ENCODE results near the gene MAGEB10. TPM values are rescaled to one million over a fixed set of nuclear protein-coding genes. Genes with fewer than 3 reads are reported as not detected.

Gene MAGEB10
- total RNA-seq, 1 donor from 2014 or later: not detected

GRCh38 chrX:27840881-27841280 lies 33.1 kb downstream of the MAGEB10 start:
- ATAC-seq (no peak), DNase-seq (no peak)
- Histone ChIP-seq H3K9me3 (no peaks in the 10 kb centered on the region), H3K27me3 (no peaks in the 10 kb centered on the region), H3K4me1 (no peaks in the 10 kb centered on the region), H3K27ac (no peak overlapping the region), H3K4me3 (no peak overlapping the region), H3K36me3 (no peaks in the 10 kb centered on the region)
- intact Hi-C loops (cut with DNase I): no loop called here
- TF ChIP-seq CTCF (IDR thresholded peaks at IDR 0.05): no peak

- no peak for ATAC-seq
- H3K4me1 ChIP-seq: no peaks in the 10 kb centered on the region
- no peak for TF ChIP-seq CTCF (IDR thresholded peaks at IDR 0.05)
- H3K9me3 ChIP-seq: no peaks in the 10 kb centered on the region
- H3K27ac ChIP-seq: no peak overlapping the region
- H3K36me3 ChIP-seq: no peaks in the 10 kb centered on the region
- no peaks in the 10 kb centered on the region for H3K27me3 ChIP-seq
- DNase-seq: no peak
- H3K4me3 ChIP-seq: no peak overlapping the region
- intact Hi-C loops (cut with DNase I): no loop called here
These were observed 35.1 kb downstream of the MAGEB10 start for GRCh38 chrX:27842859-27843258.

- Histone ChIP-seq H3K36me3 (no peaks in the 10 kb centered on the region), H3K4me3 (no peak overlapping the region), H3K27me3 (no peaks in the 10 kb centered on the region), H3K4me1 (no peaks in the 10 kb centered on the region), H3K27ac (no peak overlapping the region), H3K9me3 (no peaks in the 10 kb centered on the region)
- intact Hi-C loops (cut with DNase I): no loop called here
- ATAC-seq: no peak
- TF ChIP-seq CTCF (IDR thresholded peaks at IDR 0.05): no peak
- DNase-seq: no peak
These were observed 52.5 kb downstream of the MAGEB10 start for GRCh38 chrX:27860337-27860736.

GRCh38 chrX:27863809-27864208 lies 56.0 kb downstream of the MAGEB10 start:
- no peaks in the 10 kb centered on the region for H3K27me3 ChIP-seq
- no peaks in the 10 kb centered on the region for H3K36me3 ChIP-seq
- no peaks in the 10 kb centered on the region for H3K4me1 ChIP-seq
- no peaks in the 10 kb centered on the region for H3K9me3 ChIP-seq
- intact Hi-C loops (cut with DNase I): no loop called here
- H3K4me3 ChIP-seq: no peak overlapping the region
- DNase-seq (no peak), ATAC-seq (no peak)
- no peak overlapping the region for H3K27ac ChIP-seq
- no peak for TF ChIP-seq CTCF (IDR thresholded peaks at IDR 0.05)

Other genes starting within 250 kb of the MAGEB10 start
- not detected for gene DCAF8L2, start 217.6 kb upstream of the MAGEB10 start, total RNA-seq
- not detected for gene DCAF8L1, start 173.5 kb downstream of the MAGEB10 start, total RNA-seq